GM18526 (cell line): ENCODE results near the gene NDUFA7.
A peak's percentile ranks its signal among the peaks of the same experiment; 100 is the strongest.

Experiments used
- POLR2A ChIP-seq: IDR thresholded peaks from 3 replicates; pipeline ENCODE4 v1.6.1; 2011; ENCODE audit not compliant: insufficient read length; ENCODE audit errors: extremely low read depth

NDUFA7 gene

DNA sequence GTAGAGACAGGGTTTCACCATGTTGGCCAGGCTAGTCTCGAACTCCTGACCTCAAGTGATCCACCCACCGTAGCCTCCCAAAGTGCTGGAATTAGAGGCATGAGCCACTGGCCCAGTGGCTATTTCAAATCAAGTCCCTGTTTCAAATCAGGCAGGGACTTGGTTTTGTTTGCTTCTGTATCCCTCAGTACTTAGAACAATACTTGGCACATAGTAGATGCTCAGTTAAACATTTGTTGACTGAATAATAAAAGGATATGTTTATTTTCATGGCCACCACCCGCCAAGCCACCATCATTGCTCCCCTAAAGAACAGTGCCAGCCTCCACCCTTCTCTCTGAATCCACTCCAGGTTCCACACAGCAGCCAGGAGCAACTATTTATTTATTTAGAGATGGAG is 4.3 kb upstream of the NDUFA7 start:
- no peak for TF ChIP-seq POLR2A

DNA sequence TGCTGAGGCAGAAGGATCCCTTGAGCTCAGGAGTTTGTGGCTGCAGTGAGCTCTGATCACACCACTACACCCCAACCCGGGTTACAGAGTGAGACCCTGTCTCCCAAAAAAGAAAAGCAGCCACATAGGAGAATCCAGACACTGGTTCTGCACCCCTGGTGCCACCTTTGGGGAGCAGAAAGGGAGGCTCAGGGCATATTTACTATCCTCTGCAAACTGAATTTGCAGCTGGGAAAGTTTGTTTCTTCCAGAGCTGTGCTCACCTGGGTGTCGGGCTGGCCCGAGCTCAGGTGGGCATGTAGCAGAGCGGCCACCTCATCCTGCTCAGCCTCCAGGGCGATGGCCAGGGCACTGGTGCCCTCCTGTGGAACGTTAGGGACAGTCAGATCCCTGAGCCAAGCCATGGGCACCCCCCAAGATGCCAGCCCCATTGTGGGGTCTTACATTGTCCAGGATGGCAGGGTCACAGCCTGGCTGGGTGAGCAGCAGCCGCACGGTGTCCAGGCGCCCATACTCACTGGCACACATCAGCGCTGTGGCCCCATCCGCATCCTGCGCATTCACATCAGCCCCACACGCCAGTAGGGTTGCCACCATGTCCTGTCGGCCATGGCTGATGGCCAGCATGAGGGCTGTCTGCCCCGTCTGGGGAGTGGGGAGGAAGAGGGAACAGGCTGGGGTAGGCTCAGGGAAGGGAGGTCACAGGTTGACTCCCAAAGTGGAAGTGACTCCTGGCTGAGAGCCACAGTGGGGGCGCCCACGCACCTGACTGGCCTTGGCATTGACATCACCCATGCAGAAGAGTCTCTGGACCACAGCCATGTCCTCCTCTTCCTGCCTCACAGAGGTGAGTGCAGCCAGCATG is 3.2 kb upstream of the NDUFA7 start:
- TF ChIP-seq POLR2A = peak; percentile 44

- TF ChIP-seq POLR2A = no peak
Measured at GRCh38 chr19:8323781-8324185, 2.6 kb upstream of the NDUFA7 start.

DNA sequence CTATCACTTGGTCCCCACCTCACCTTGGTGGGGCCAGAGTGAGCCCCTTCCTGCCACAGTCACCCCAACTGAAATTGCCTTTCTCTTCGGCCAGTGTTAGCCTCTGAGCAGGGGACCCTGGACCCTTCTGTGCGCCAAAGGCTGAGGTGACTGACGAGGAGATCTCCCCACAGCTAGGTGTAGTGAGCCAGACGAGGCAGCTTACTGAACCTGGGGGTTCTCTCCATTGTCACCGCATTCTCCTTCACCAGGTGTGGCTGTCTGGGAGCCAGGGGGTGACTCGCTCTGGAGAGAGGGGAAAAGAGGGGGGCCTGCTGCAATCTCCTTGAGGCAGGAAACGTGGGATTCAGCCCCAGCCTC is 1.4 kb upstream of the NDUFA7 start:
- no peak for TF ChIP-seq POLR2A

DNA sequence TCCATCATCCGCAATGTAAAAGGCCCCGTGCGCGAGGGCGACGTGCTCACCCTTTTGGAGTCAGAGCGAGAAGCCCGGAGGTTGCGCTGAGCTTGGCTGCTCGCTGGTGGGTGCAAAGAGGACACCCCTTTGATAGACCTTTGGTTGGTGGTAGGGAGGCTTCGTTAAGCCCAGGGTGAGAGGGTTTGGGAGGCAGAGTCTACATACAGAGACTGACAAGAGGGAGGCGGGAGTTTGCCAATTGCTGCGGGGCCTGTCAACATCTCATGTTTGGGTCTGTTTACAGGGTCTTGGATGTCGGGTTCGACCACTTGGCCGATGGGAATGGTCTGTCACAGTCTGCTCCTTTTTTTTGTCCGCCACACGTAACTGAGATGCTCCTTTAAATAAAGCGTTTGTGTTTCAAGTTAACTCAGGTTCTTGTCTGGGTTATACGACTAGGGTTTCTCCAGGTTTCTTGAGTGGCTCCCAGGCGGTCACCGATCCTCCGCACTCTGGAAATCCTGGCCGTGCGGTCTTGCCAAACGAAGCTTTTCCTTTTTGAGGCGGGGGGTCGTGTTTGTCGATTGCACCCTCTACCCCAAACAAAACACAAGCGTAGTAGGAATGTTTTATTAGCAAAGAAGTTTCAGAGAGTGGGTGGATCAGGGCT is 937 bp upstream of the NDUFA7 start:
- TF ChIP-seq POLR2A = no peak

DNA sequence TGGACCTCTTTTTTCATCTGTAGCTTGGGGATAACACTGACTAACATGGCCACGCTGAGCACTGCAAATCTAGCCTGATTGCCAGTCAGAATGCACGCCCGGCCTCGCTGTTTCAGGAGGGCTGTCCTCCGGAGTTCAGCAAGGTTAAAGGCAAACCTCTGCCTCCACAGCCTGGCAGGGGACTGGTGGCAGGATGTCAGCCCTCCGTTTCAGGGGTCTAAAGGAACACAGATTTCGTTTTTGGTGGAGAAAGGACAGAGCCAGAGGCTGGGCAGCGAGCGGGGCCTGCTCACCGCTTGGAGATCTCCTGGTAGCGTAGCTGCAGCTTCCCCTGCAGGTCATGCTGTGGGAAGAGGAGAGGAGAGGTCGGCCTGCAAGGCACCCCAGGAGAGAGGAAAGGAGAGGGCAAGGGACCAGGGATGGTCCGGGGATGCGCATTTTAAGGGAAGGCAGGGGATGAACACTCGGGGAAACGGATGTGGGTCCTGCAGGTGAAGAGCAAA is 560 bp downstream of the NDUFA7 start:
- no peak for TF ChIP-seq POLR2A

DNA sequence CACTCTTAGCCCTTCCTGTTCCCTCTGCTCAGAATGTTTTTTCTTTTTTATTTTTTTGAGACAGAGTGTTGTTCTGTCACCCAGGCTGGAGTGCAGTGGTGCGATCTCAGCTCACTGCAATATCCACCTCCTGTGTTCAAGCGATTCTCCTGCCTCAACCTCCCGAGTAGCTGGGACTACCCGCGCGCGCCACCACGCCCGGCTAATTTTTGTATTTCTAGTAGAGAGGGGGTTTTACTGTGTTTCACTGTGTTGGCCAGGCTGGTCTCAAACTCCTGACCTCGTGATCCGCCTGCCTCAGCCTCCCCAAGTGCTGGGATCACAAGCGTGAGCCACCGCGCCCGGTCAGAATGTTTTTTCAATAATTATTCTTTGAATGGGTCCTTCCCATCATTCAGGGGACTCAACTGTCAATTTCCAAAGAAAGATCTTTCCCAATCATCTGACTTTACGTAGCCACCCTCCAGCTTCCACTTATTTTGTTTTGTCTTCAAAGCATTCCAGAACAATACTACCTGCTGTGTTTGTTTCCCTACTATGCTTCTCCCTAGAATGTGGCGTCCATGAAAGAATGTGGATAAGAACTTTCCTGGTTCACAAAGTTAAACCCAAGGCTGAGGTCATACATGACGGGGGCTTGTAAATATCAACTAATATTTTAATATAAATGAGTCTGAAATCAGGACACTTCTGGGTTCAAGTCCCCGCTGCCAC is 1.2 kb downstream of the NDUFA7 start:
- no peak for TF ChIP-seq POLR2A

DNA sequence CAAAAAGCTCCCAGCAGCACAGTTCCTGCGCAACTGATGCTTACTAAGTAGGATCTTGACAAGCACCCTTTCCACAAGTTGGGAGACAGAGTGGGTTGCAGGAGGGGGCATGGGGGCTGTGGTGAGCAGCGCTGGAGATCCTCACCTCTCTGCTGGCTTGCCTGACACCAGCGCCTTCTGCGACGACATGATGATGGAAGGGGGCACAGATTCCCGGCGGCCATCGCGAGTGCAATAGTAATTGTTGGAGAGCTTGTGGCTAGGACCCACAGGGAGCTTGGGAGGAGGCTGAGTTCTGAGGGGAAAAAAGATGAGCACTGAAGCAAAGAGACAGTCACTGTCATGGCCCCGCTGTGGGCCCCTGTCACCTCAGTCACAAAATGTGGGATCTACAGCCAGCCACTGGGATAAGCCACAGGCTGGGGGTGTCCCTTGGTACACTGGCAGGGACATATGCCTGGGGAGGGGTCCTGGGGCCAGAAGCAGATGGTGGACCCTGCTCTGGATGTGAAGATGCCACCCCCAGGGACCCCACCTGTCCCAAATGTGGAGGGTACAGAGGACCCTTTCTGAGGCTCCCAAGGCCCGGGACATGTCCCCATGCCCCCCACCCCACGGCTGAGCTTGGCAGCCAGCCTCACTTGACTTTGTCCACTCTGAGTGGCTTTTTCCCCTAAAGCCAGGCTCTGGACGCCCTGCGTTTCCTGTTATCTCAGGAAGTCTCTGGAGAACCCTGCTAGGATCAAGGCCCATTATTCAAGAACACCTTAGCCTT is 4.6 kb downstream of the NDUFA7 start:
- no peak for TF ChIP-seq POLR2A

- no peak for TF ChIP-seq POLR2A
Measured at GRCh38 chr19:8311461-8312260, 9.5 kb downstream of the NDUFA7 start.

DNA sequence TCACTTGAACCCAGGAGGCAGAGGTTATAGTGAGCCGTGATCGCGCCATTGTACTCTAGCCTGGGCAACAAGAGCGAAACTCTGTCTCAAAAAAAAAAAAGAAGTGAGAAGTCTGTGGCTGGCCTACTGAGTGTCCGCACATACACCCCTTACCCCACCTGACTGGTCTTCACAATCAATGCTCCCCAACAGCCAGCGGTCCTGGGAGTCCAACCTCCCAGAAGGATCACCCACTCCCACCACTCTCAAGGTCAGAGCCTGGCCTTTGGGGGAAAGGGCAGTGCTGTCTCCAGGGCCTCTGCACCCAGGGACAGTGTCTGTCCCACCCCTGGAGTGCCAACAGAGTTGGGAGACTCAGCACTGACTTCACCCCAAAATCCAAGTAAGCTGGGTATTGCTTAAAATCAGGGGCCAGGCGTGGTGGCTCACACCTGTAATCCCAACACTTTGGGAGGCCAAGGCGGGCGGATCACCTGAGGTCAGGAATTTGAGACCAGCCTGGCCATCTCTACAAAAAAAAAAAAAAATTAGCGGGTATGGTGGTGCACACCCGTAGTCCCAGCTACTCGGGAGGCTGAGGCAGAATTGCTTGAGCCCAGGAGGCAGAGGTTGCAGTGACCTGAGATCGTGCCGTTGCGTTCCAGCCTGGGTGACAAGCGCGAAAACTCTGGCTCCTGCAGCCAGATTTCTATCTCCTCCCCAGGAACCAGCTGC is 10.7 kb downstream of the NDUFA7 start:
- no peak for TF ChIP-seq POLR2A

GRCh38 chr19:8308891-8309291 is 12.3 kb downstream of the NDUFA7 start:
- no peak for TF ChIP-seq POLR2A

DNA sequence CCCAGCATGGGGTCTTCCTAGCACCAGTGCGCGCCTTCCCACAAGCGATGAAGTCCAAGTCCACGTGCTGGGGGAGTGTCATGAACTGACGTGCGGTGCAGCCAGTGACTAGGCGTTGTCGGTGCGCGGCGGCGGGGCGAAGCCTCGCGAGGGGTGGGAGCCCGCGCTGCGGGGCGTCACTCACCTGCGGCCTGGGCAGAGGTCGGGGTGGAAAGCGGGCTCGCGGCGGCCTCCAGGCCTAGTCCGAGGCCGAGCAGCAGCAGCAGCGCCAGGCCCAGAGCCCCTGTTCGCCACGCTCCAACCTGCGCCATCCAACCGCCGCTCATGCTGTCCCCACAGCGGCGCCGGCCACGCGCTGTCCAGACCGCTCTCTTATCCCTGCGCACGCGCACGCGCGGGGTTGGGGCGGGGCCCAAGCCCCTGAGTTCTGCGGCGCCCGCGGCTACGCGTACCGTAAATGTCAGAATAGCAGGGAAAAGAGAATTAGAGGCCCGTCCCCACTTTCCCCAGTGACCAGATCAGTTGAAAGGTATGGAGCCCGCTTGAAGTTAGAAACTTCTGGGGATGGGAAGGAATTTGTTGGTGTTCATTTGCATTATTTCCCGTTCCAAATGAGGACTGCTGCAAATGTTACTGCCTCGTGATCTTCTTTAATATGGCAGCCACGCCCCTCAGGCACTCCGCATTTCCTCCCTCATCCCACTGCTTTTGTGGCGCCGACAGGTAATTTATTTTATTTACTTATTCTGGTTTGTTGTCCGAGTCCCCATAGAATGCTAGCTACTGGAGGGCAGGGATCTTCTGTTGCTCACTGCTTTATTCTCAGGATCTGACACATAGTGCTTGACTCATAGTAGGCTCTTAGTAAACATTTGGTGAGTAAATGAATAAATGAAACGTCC is 13.0 kb downstream of the NDUFA7 start, which contains the start of gene CD320:
CD320 (minus strand) TSS at position 394 of the 902 bp plus-strand sequence; CDS start at position 326, 68 bp downstream.
- peak; percentile 77 for TF ChIP-seq POLR2A
